GM23338 (cell line): Measurements from ENCODE around the gene ADGRL3. TPM values are rescaled to one million over a fixed set of nuclear protein-coding genes. Genes with fewer than 3 reads are reported as not detected.

Experiments used
- ATAC-seq: fragments of 200-7000 bp; cut with Tn5 transposase; 3 replicates; pipeline ENCODE4 v1.9.1; 2020
- DNase-seq: peaks from one replicate; pipeline ENCODE4 v3.0.0-alpha.2; 2015; ENCODE audit warnings: low spot score
- H2AFZ ChIP-seq: fragments of 200-600 bp; sonication (generic); 2 replicates; pipeline ENCODE4 v1.8.0; 2016; ENCODE audit warnings: antibody characterized with exemption, mild to moderate bottlenecking, moderate library complexity
- H3F3A ChIP-seq: fragments of 200-600 bp; sonication (generic); replicated peaks from 2 replicates; pipeline ENCODE4 v1.8.0; 2017; ENCODE audit warnings: antibody characterized with exemption, mixed run types, low read depth
- H3K27ac ChIP-seq: fragments of 200-600 bp; sonication (generic); 2 replicates; pipeline ENCODE4 v1.6.1; 2016; ENCODE audit warnings: low read depth
- H3K27me3 ChIP-seq: fragments of 200-600 bp; sonication (generic); 2 replicates; pipeline ENCODE4 v1.8.0; 2016; ENCODE audit warnings: mild to moderate bottlenecking, mixed run types, moderate library complexity; ENCODE audit not compliant: insufficient read depth
- H3K36me3 ChIP-seq: fragments of 200-600 bp; sonication (generic); 2 replicates; pipeline ENCODE4 v1.8.0; 2016; ENCODE audit warnings: mild to moderate bottlenecking; ENCODE audit not compliant: insufficient read depth
- H3K4me1 ChIP-seq: fragments of 200-600 bp; sonication (generic); 2 replicates; pipeline ENCODE4 v1.8.0; 2016; ENCODE audit warnings: mild to moderate bottlenecking, moderate library complexity; ENCODE audit not compliant: insufficient read depth
- H3K4me2 ChIP-seq: fragments of 200-600 bp; sonication (generic); 2 replicates; pipeline ENCODE4 v1.7.1; 2017; ENCODE audit warnings: mixed run types
- H3K4me3 ChIP-seq: fragments of 200-600 bp; sonication (generic); 2 replicates; pipeline ENCODE4 v1.6.1; 2016; ENCODE audit warnings: mixed run types
- H3K79me2 ChIP-seq: fragments of 200-600 bp; sonication (generic); replicated peaks from 2 replicates; pipeline ENCODE4 v1.8.0; 2017; ENCODE audit warnings: mild to moderate bottlenecking; ENCODE audit not compliant: insufficient read depth
- H3K9me2 ChIP-seq: fragments of 200-600 bp; sonication (generic); 2 replicates; pipeline ENCODE4 v1.8.0; 2017; ENCODE audit not compliant: insufficient read depth
- H4K20me1 ChIP-seq: fragments of 200-600 bp; sonication (generic); replicated peaks from 2 replicates; pipeline ENCODE4 v1.8.0; 2017; ENCODE audit warnings: mild to moderate bottlenecking; ENCODE audit not compliant: insufficient read depth
- H3K27ac Mint-ChIP-seq: 2 replicates; pipeline ENCODE4 v1.8.0; 2020; ENCODE audit warnings: inconsistent platforms, mild to moderate bottlenecking, moderate library complexity, mixed read lengths
- H3K27me3 Mint-ChIP-seq: 3 replicates; pipeline ENCODE4 v1.8.0; 2022; ENCODE audit warnings: low read depth, mild to moderate bottlenecking, moderate library complexity, mixed read lengths, inconsistent platforms; ENCODE audit not compliant: insufficient read depth, poor library complexity
- H3K36me3 Mint-ChIP-seq: 3 replicates; pipeline ENCODE4 v1.8.0; 2021; ENCODE audit warnings: low read depth, mild to moderate bottlenecking, inconsistent platforms, moderate library complexity, mixed read lengths
- H3K4me1 Mint-ChIP-seq: 3 replicates; pipeline ENCODE4 v1.8.0; 2020; ENCODE audit warnings: mild to moderate bottlenecking, inconsistent platforms, mixed read lengths
- H3K4me3 Mint-ChIP-seq: 3 replicates; pipeline ENCODE4 v1.8.0; 2021; ENCODE audit warnings: moderate library complexity, mild to moderate bottlenecking, inconsistent platforms, mixed read lengths
- H3K9me3 Mint-ChIP-seq: 3 replicates; pipeline ENCODE4 v1.8.0; 2020; ENCODE audit warnings: moderate library complexity, mild to moderate bottlenecking, inconsistent platforms, mixed read lengths
- CTCF ChIP-seq, 2 experiments: fragments of 200-600 bp in 1 of 2; sonication (generic) in 1 of 2; conservative IDR thresholded peaks; 2 replicates each; pipeline versions ENCODE4 v1.5.1 to v1.6.1; 2016 to 2017; ENCODE audit warnings: antibody characterized with exemption in 2 of 2, low read depth in 2 of 2, mild to moderate bottlenecking in 2 of 2, moderate library complexity in 1 of 2
- ETS1 ChIP-seq: IDR thresholded peaks from 2 replicates; pipeline ENCODE4 v1.6.1; 2016; ENCODE audit warnings: antibody characterized with exemption
- EZH2phosphoT487 ChIP-seq: fragments of 200-600 bp; sonication (generic); IDR thresholded peaks from one replicate; pipeline ENCODE4 v1.8.1; 2018; ENCODE audit warnings: antibody characterized with exemption; ENCODE audit not compliant: unreplicated experiment
- JUNB ChIP-seq: IDR thresholded peaks from one replicate; pipeline ENCODE4 v1.6.1; 2016; ENCODE audit warnings: antibody characterized with exemption; ENCODE audit not compliant: unreplicated experiment
- NANOG ChIP-seq: IDR thresholded peaks from 2 replicates; pipeline ENCODE4 v1.6.1; 2016; ENCODE audit warnings: antibody characterized with exemption, borderline replicate concordance
- POLR2AphosphoS5 ChIP-seq: IDR thresholded peaks from 2 replicates; pipeline ENCODE4 v1.6.1; 2016; ENCODE audit warnings: antibody characterized with exemption, low read depth
- ZNF114 ChIP-seq: fragments of 250-450 bp; sonication (Bioruptor Pico); IDR thresholded peaks from 2 replicates; pipeline ENCODE4 v1.5.0; 2020; ENCODE audit warnings: mild to moderate bottlenecking, moderate library complexity
- ZNF331 ChIP-seq: fragments of 250-450 bp; sonication (Bioruptor Pico); IDR thresholded peaks from 2 replicates; pipeline ENCODE4 v1.5.0; 2020; ENCODE audit warnings: low read depth, mild to moderate bottlenecking, moderate library complexity
- ZNF462 ChIP-seq: fragments of 250-450 bp; sonication (Bioruptor Pico); IDR thresholded peaks from 2 replicates; pipeline ENCODE4 v1.5.0; 2020; ENCODE audit warnings: mild to moderate bottlenecking, moderate library complexity
- polyA plus RNA-seq: library from polyadenylated mRNA; unstranded; fragments of >200 nt; fragmentation: Nextera tagmentation; extraction: Ambion mirVana; gene quantifications from 2 replicates; pipeline ENCODE4 v1.2.1, GENCODE V29; 2016
- total RNA-seq: library from RNA; depleted of rRNA; stranded (reverse); fragments of >200 nt; shearing (Covaris generic); gene quantifications from 2 replicates; pipeline ENCODE4 v1.2.3, GENCODE V29; 2014

Gene ADGRL3
- total and polyA plus RNA-seq, 2 experiments from 2014 or later: 9.7 to 16.5 TPM

GRCh38 chr4:61426229-61426628, 226.1 kb downstream of the ADGRL3 start:
- H3K9me2 ChIP-seq: peaks cover 24% of the 10 kb centered on the region; the same call in 1 of the 2 replicates
- peaks cover 5% of the 10 kb centered on the region for H3K9me3 Mint-ChIP-seq
- no peak overlapping the region for H3K27ac ChIP-seq
- no peak overlapping the region for H3K4me3 ChIP-seq
- H3K79me2 ChIP-seq: no peaks in the 10 kb centered on the region
- ATAC-seq (no peak), DNase-seq (no peak)
- H3K27me3 Mint-ChIP-seq: peaks cover 11% of the 10 kb centered on the region
- TF ChIP-seq EZH2phosphoT487 (no peak), ETS1 (no peak), NANOG (no peak)
- no peak overlapping the region for H2AFZ ChIP-seq
- no peaks in the 10 kb centered on the region for H3K36me3 ChIP-seq
- no peak overlapping the region for H3K4me2 ChIP-seq
- H4K20me1 ChIP-seq: no peaks in the 10 kb centered on the region
- no peaks in the 10 kb centered on the region for H3K4me1 ChIP-seq
- no peaks in the 10 kb centered on the region for H3F3A ChIP-seq
- no peak overlapping the region for H3K4me3 Mint-ChIP-seq
- H3K36me3 Mint-ChIP-seq: peaks cover 31% of the 10 kb centered on the region
- no peaks in the 10 kb centered on the region for H3K27me3 ChIP-seq
- no peak overlapping the region for H3K27ac Mint-ChIP-seq
- no peaks in the 10 kb centered on the region; the same call in 1 of the 3 replicates for H3K4me1 Mint-ChIP-seq

GRCh38 chr4:61427099-61427817, 227.1 kb downstream of the ADGRL3 start:
- Mint-ChIP-seq H3K27ac (no peak overlapping the region), H3K4me3 (no peak overlapping the region), H3K27me3 (peaks cover 11% of the 10 kb centered on the region), H3K9me3 (peaks cover 5% of the 10 kb centered on the region), H3K36me3 (peaks cover 31% of the 10 kb centered on the region), H3K4me1 (no peaks in the 10 kb centered on the region; the same call in 1 of the 3 replicates)
- Histone ChIP-seq H2AFZ (no peak overlapping the region), H3K79me2 (no peaks in the 10 kb centered on the region), H3K27me3 (no peaks in the 10 kb centered on the region), H3K36me3 (no peaks in the 10 kb centered on the region), H3K27ac (no peak overlapping the region), H3K4me2 (no peak overlapping the region), H3K4me1 (no peaks in the 10 kb centered on the region), H3K4me3 (no peak overlapping the region), H3F3A (no peaks in the 10 kb centered on the region), H3K9me2 (peaks cover 24% of the 10 kb centered on the region; the same call in 1 of the 2 replicates), H4K20me1 (no peaks in the 10 kb centered on the region)
- ATAC-seq (no peak), DNase-seq (no peak)
- TF ChIP-seq NANOG (no peak), CTCF (conservative IDR thresholded peaks at IDR 0.05; ENCODE audit: low read depth in 2 of 2) (no peak), ZNF462 (CRISPR knock-in tag) (no peak), ZNF331 (CRISPR knock-in tag) (no peak), EZH2phosphoT487 (no peak), POLR2AphosphoS5 (no peak), JUNB (no peak), ZNF114 (CRISPR knock-in tag) (no peak)
